ENCODE measurements around the gene IL3RA.

DNA sequence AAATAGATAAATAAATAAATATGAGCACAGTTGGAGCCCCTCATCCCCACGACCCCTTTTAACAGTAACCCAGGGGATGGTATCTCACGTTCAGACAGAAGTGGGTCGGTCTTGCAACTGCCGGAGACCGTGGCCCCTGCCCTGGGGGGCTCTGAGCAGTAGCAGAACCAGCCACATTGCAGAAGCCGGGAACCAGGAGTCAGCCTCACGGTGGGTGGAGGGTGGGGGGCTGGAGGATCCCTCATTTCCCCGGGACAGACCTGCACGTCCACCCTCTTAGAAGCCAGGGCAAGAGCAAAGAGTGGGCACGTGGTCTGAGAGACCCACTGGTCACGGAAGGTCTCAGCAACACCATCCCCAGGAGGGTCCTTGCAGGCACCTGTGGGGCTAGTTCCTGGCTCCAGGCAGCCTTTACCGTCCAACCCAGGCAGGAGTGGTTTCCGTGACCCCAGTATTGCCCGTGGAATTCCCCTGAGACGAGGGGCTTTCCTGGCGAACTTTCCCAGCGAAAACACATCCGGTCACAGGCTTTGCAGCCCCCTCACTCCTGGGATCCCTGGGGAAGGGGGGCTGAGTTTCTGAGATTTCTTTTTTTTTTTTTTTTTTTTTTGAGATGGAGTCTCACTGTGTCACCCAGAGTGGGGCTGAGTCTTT lies 8.8 kb upstream of the IL3RA start:
- no peak for TF ChIP-seq EZH2phosphoT487 (conservative IDR thresholded peaks at IDR 0.05; ENCODE audit: low read length)
- TF ChIP-seq CTCF (IDR thresholded peaks at IDR 0.05; ENCODE audit: insufficient read depth, low read length, poor library complexity, severe bottlenecking), result no peak
